WTC11 (cell line): ENCODE measurements around the gene LHFPL2.

Source experiments
- CREB1 ChIP-seq: sonication (generic); formaldehyde crosslinking; IDR thresholded peaks from 2 replicates; pipeline ENCODE4 v1.8.0; 2023; ENCODE audit warnings: mild to moderate bottlenecking, missing genetic modification reagents
- CTCF ChIP-seq: fragments of 200-600 bp; IDR thresholded peaks from 2 replicates; pipeline ENCODE4 v1.8.0; 2022; ENCODE audit warnings: antibody characterized with exemption
- ETV6 ChIP-seq: sonication (generic); formaldehyde crosslinking; IDR thresholded peaks from 2 replicates; pipeline ENCODE4 v1.8.1; 2022; ENCODE audit warnings: mild to moderate bottlenecking, missing genetic modification reagents
- JUN ChIP-seq: sonication (generic); formaldehyde crosslinking; IDR thresholded peaks from 2 replicates; pipeline ENCODE4 v1.8.0; 2023; ENCODE audit warnings: mild to moderate bottlenecking, missing genetic modification reagents
- TEAD4 ChIP-seq: sonication (generic); formaldehyde crosslinking; IDR thresholded peaks from 2 replicates; pipeline ENCODE4 v1.8.0; 2022; ENCODE audit warnings: mild to moderate bottlenecking, missing genetic modification reagents
- ZNF423 ChIP-seq: fragments of 250-450 bp; sonication (Bioruptor Pico); IDR thresholded peaks from 2 replicates; pipeline ENCODE4 v2.1.2; 2022; ENCODE audit warnings: mild to moderate bottlenecking, moderate library complexity

GRCh38 chr5:78495800-78496199, 152.8 kb downstream of the LHFPL2 start:
- no peak for TF ChIP-seq ETV6 (CRISPR knock-in tag)
- no peak for TF ChIP-seq TEAD4 (CRISPR knock-in tag)
- TF ChIP-seq CREB1 = no peak
- no peak for TF ChIP-seq CTCF
- no peak; the same call in 1 of the 2 replicates for TF ChIP-seq ZNF423 (CRISPR knock-in tag)
- no peak for TF ChIP-seq JUN (CRISPR knock-in tag)
